Measurements from ENCODE around the gene GNA12. TPM values are rescaled to one million over a fixed set of nuclear protein-coding genes. Genes with fewer than 3 reads are reported as not detected.

Gene GNA12
- polyA plus RNA-seq, 3 donors: 36.8 to 46.9 (median 42.7) TPM

- DNase-seq (ENCODE audit: extremely low read depth in 1 of 11, low read depth in 9 of 11, low spot score in 4 of 11): no peak
Observed at GRCh38 chr7:2824026-2824677, 20.0 kb downstream of the GNA12 start.

- no peak for DNase-seq (ENCODE audit: extremely low read depth in 1 of 11, low read depth in 9 of 11, low spot score in 4 of 11)
Observed at GRCh38 chr7:2823130-2823529, 21.0 kb downstream of the GNA12 start.

GRCh38 chr7:2821842-2822507 lies 22.1 kb downstream of the GNA12 start:
- no peak for DNase-seq (ENCODE audit: extremely low read depth in 1 of 11, low read depth in 9 of 11, low spot score in 4 of 11)

- no peak for DNase-seq (ENCODE audit: extremely low read depth in 1 of 11, low read depth in 9 of 11, low spot score in 4 of 11)
Observed at GRCh38 chr7:2821161-2821841, 22.8 kb downstream of the GNA12 start.

DNA sequence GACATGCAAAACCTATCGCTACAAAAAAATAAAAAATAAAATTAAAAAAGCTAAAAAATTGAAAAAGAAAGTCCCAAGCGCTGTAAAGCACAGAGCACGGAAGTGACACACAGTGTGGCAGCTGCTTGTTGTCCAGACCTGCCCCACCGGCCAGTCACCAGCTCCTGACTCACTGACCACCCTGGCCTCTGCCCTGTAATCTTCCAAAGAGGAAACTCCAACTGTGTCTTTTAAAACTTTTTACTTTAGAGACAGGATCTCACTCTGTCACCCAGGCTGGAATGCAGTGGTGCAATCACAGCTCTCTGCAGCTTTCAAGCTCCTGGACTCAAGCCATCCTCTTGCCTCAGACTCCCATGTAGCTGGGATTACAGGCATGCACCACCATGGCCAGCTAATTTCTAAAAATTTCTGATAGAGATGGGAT lies 23.6 kb downstream of the GNA12 start:
- DNase-seq (ENCODE audit: extremely low read depth in 1 of 11, low read depth in 9 of 11, low spot score in 4 of 11): no peak

GRCh38 chr7:2819954-2820397 lies 24.1 kb downstream of the GNA12 start:
- DNase-seq (ENCODE audit: extremely low read depth in 1 of 11, low read depth in 9 of 11, low spot score in 4 of 11): no peak

GRCh38 chr7:2819161-2819953 lies 24.8 kb downstream of the GNA12 start:
- no peak for DNase-seq (ENCODE audit: extremely low read depth in 1 of 11, low read depth in 9 of 11, low spot score in 4 of 11)

DNA sequence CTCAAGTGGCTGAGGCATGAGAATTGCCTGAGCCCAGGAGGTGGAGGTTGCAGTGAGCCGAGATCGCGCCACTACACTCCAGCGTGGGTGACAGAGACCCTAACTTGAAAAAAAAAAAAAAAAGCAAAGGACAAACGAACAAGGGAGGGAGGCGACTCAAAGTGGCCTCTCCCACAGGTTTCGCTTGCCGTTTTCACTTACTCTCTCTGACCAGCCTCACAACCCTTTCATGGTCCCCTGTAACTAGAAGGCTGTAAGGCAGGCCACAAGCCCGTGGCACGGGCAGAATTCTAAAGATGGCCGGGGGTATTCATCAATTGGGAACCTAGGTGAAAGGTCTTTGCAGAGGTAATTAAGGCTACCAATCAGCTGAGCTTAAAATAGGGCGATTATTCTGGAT lies 25.5 kb downstream of the GNA12 start:
- DNase-seq (ENCODE audit: extremely low read depth in 1 of 11, low read depth in 9 of 11, low spot score in 4 of 11): no peak

- no peak for DNase-seq (ENCODE audit: extremely low read depth in 1 of 11, low read depth in 9 of 11, low spot score in 4 of 11)
Observed at GRCh38 chr7:2818121-2818520, 26.0 kb downstream of the GNA12 start.

DNA sequence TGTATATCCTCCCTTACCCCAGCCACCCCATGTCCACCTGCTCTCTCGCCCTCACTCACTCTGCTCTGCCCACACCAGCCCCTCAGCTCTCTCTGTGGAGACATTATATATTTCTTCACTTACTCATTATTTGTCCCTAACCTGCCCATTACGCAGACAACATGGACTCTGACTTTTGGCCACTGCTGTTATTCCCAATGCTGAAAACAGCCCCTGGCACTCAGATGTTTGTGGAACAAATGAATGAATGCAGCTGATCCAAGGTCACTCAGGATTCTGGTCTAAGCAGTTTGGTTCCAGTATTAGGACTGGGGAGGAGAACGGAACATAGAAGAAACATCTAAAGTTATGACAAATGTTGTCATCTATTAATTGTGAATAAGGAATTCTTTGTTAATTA lies 26.7 kb downstream of the GNA12 start:
- DNase-seq (ENCODE audit: extremely low read depth in 1 of 11, low read depth in 9 of 11, low spot score in 4 of 11): no peak

DNA sequence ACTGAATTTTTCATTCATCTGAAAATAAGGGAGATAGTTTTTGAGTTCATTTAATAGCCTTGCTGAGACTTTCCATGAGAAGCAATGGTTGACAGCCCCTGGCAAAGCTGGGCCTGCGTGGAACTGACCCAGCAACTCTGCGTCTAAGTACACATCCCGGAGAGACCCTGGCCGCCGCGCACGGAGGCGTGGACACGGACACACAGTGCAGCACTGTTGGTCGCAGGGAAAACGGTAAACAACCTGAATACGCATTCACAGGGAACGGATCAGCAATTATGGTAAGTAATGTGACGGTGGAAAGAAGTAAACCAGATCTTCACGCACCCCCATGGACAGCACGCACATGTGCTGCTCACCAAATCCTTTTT lies 28.2 kb downstream of the GNA12 start:
- DNase-seq (ENCODE audit: extremely low read depth in 1 of 11, low read depth in 9 of 11, low spot score in 4 of 11): no peak

DNA sequence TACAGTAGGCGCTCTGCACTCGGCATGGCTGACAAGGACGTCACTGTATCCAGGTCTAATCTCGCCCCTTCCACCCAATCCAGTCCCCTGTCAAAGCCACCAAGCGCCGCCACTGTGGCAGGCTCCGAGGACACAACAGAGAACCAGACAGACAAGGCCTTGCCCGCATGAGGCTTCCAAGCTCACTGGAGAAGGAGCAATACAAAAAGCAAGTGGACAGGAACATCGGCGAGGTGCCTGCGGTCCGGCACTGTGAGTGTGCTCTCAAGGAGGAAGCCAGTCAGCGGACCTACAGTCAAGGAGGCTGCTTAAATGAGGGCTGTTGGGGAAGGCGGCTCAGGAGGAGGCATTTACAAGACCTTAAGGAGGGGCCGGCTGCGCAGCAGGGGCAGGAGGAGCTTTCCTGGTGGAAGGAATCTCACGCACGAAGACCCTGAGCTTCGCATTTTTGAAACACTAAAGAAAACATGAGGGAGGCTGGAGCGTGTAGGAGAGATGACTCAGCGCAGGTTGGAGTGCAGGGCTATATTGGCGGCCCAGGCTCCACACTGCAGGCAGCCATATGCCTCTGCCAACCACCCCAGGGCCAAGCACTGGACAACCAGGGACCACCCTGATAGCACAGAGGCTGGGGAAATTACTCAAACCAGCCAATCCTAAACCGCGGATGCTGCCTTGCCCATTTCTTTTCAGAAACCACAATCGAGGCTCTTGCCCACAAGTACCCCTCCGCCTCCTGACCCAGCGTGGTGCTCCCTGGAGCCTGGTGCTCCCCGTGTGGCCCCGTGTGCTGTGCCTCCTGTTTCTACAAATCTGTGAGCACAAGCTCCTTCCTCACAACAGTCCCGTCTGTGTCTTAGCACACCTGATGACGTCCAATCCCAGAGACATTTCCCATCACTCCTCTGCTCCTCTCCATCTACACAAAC lies 28.9 kb downstream of the GNA12 start:
- DNase-seq (ENCODE audit: extremely low read depth in 1 of 11, low read depth in 9 of 11, low spot score in 4 of 11): no peak

DNA sequence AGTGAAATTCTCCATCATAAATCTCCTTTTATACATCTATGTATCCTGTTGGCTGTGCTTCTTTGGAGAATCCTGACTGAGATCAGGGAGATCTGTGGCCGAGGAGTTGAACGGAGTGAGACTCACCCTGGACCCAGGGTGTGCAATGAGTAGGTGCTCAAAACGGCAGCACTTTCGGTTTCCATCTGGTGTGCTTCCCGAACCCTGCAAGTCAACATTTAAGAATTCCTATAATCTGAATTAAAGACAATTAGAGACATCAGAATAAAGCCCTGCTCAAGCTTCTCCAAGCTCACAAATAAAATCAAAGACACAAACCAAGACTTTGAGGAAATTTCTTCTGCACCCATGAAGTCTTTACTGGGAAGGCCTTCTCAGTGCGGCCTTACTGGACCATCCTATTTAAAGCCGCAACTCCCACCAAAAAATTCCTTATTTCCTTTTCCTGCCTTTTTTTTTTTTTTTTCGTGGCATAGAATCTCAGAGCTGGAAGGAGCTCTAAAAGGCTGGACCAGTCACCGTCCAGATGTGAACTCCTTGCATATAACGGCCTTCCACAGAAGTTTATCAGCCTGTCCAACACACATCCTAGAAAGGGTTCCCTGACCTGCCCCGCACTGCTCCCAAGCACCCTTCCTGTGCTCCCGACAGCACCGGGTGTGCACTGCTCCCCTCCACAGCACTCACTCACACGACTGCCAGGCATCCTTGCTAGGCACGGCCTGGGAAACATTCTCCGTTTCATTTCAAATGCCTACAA lies 29.7 kb downstream of the GNA12 start:
- DNase-seq (ENCODE audit: extremely low read depth in 1 of 11, low read depth in 9 of 11, low spot score in 4 of 11): no peak

GRCh38 chr7:2813350-2814185 lies 30.5 kb downstream of the GNA12 start:
- no peak for DNase-seq (ENCODE audit: extremely low read depth in 1 of 11, low read depth in 9 of 11, low spot score in 4 of 11)

DNA sequence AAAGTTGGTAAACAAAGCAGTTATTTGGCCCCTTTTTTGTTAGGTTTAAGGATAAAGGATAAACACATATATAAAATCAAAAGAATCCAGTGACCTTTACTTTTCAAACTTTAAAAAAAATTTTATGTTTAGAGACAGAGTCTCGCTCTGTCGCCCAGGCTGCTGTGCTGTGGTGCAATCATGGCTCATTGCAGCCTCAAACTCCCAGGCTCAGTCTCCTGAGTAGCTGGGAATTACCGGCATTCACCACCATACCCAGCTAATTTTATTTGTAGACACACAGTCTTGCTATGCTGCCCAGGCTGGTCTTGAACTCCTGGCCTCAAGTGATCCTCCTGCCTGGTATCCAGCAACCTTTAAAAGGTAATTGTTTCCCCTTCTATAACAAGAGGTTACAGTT lies 31.3 kb downstream of the GNA12 start:
- no peak for DNase-seq (ENCODE audit: extremely low read depth in 1 of 11, low read depth in 9 of 11, low spot score in 4 of 11)

DNA sequence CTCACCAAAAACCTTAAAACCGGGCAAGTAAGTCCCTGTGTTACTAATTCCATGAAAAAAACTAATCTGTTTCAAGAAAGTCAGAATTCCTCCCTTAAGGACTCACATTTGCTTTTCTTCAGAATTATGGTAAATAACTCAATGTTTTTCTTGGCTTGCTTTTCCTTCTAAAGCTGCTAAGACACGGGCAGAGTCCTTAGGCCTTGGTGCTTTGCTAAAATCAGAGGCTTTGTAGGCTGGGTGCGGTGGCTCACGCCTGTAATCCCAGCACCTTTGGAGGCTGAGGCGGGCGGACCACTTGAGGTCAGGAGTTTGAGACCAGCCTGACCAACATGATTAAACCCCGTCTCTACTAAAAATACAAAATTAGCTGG lies 32.0 kb downstream of the GNA12 start:
- no peak for DNase-seq (ENCODE audit: extremely low read depth in 1 of 11, low read depth in 9 of 11, low spot score in 4 of 11)

- DNase-seq (ENCODE audit: extremely low read depth in 1 of 11, low read depth in 9 of 11, low spot score in 4 of 11): no peak
Observed at GRCh38 chr7:2811476-2812113, 32.5 kb downstream of the GNA12 start.

All from renal cortex interstitium (tissue), 11 donors.